ENCODE measurements around the gene ARL6IP4. TPM values are rescaled to one million over a fixed set of nuclear protein-coding genes. Genes with fewer than 3 reads are reported as not detected.

ARL6IP4 gene
- total RNA-seq, 1 experiment from 2014 or later: 132 TPM

GRCh38 chr12:122965321-122965751, 15.1 kb upstream of the ARL6IP4 start:
- Histone ChIP-seq H2BK20ac (ENCODE audit: low read depth, low read length, poor library complexity, severe bottlenecking) (no peak overlapping the region), H4K91ac (ENCODE audit: insufficient read length, low read depth, low read length) (no peak overlapping the region), H3K27ac (ENCODE audit: insufficient read length, low read depth, low read length) (no peak overlapping the region), H3T11ph (ENCODE audit: low read length) (no peak overlapping the region), H2BK5ac (ENCODE audit: insufficient read length, low read length) (no peak overlapping the region), H3K23ac (ENCODE audit: insufficient read length, low read depth, low read length) (no peak overlapping the region), H2BK12ac (ENCODE audit: insufficient read length, low read depth, low read length) (no peak overlapping the region), H2AFZ (ENCODE audit: low read length) (no peak overlapping the region), H4K20me1 (ENCODE audit: control insufficient read depth, insufficient read depth, insufficient read length) (no peaks in the 10 kb centered on the region), H4K5ac (ENCODE audit: insufficient read length, low read depth, low read length) (no peak overlapping the region), H3K9me3 (ENCODE audit: control insufficient read depth, low read depth, low read length) (no peaks in the 10 kb centered on the region), H3K14ac (ENCODE audit: insufficient read depth, low read length) (no peak overlapping the region), H3K4me1 (ENCODE audit: insufficient read depth, low read length) (no peaks in the 10 kb centered on the region), H2BK15ac (ENCODE audit: low read depth, low read length) (no peak overlapping the region), H3K9ac (ENCODE audit: extremely low read depth, insufficient read length, low read length) (no peak overlapping the region), H3K4me2 (ENCODE audit: insufficient read depth, insufficient read length, low read length) (peak overlapping the region; percentile 71), H3K23me2 (ENCODE audit: insufficient read length, low read depth, low read length, poor library complexity, severe bottlenecking) (peaks cover 6% of the 10 kb centered on the region), H3K27me3 (ENCODE audit: insufficient read depth, low read length) (no peaks in the 10 kb centered on the region), H4K8ac (replicated peaks; ENCODE audit: insufficient read length, low read depth, low read length) (no peak overlapping the region), H2AK5ac (ENCODE audit: insufficient read length, low read length) (no peak overlapping the region), H2BK120ac (ENCODE audit: low read depth, low read length, poor library complexity, severe bottlenecking) (no peak overlapping the region), H3K79me2 (ENCODE audit: insufficient read depth, low read length) (no peaks in the 10 kb centered on the region), H3K56ac (ENCODE audit: insufficient read length, low read depth, low read length) (no peak overlapping the region), H3K79me1 (ENCODE audit: insufficient read depth, low read depth, low read length, poor library complexity, severe bottlenecking) (no peaks in the 10 kb centered on the region), H3K18ac (ENCODE audit: insufficient read length, low read depth, low read length) (no peak overlapping the region), H3K4ac (ENCODE audit: low read depth, low read length) (no peak overlapping the region)
- Mint-ChIP-seq H3K4me3 (peak overlapping the region; percentile 62 to 81; a peak in 4 of 5 replicates), H3K27me3 (ENCODE audit: low read depth) (peaks cover 23% of the 10 kb centered on the region), H3K4me1 (peaks cover 5 to 17% of the 10 kb centered on the region in 2 experiments), H3K9me3 (no peaks in the 10 kb centered on the region), H3K36me3 (ENCODE audit: insufficient read depth in 1 of 3, low read depth in 3 of 3) (no peaks in the 10 kb centered on the region), H3K27ac (no peak overlapping the region)
- WGBS (ENCODE audit: extremely low coverage, insufficient read length, low lambda C conversion rate): no CpG with 5 or more reads among the region's 12 CpGs
- no peak for TF ChIP-seq CTCF (conservative IDR thresholded peaks at IDR 0.05)
- no peak for DNase-seq
